ACC112 (cell line): ENCODE measurements around the gene SPRY1.

Experiments
- H2AFZ ChIP-seq: fragments of 200-600 bp; sonication (generic); one replicate; pipeline ENCODE4 v1.6.0; 2017; ENCODE audit warnings: antibody characterized with exemption, low read length; ENCODE audit not compliant: unreplicated experiment
- H3K27ac ChIP-seq: fragments of 200-600 bp; sonication (generic); 2 replicates; pipeline ENCODE4 v1.5.1; 2014; ENCODE audit warnings: low read depth, mild to moderate bottlenecking, antibody characterized with exemption, low read length, moderate library complexity
- H3K27me3 ChIP-seq: fragments of 200-600 bp; sonication (generic); 2 replicates; pipeline ENCODE4 v1.6.1; 2014; ENCODE audit warnings: mild to moderate bottlenecking, antibody characterized with exemption, low read length, moderate library complexity, mixed read lengths; ENCODE audit not compliant: insufficient read depth
- H3K36me3 ChIP-seq: fragments of 200-600 bp; sonication (generic); 2 replicates; pipeline ENCODE4 v1.6.1; 2016; ENCODE audit warnings: mild to moderate bottlenecking, antibody characterized with exemption, low read length, moderate library complexity, mixed read lengths; ENCODE audit not compliant: insufficient read depth
- H3K4me1 ChIP-seq: fragments of 200-600 bp; sonication (generic); one replicate; pipeline ENCODE4 v1.6.1; 2016; ENCODE audit warnings: low read length, mixed read lengths; ENCODE audit not compliant: insufficient read depth, unreplicated experiment, control insufficient read depth
- H3K4me3 ChIP-seq: fragments of 200-600 bp; sonication (generic); 2 replicates; pipeline ENCODE4 v1.5.1; 2014; ENCODE audit warnings: mild to moderate bottlenecking, low read depth, low read length
- H3K79me2 ChIP-seq: fragments of 200-600 bp; sonication (generic); one replicate; pipeline ENCODE4 v1.6.0; 2016; ENCODE audit warnings: low read length; ENCODE audit not compliant: control insufficient read depth, unreplicated experiment, insufficient read depth

The SPRY1 gene

GRCh38 chr4:123398853-123399626, 2.4 kb downstream of the SPRY1 start:
- Histone ChIP-seq H3K36me3 (peaks cover 23% of the 10 kb centered on the region), H3K27ac (peak overlapping the region; percentile 26), H3K27me3 (no peaks in the 10 kb centered on the region), H3K4me3 (peak overlapping the region; percentile 84), H3K4me1 (peaks cover 7% of the 10 kb centered on the region), H3K79me2 (peaks cover 25% of the 10 kb centered on the region), H2AFZ (peak overlapping the region; percentile 55)

GRCh38 chr4:123399627-123400358, 3.2 kb downstream of the SPRY1 start:
- Histone ChIP-seq H3K79me2 (peaks cover 25% of the 10 kb centered on the region), H3K4me1 (peaks cover 7% of the 10 kb centered on the region), H3K27ac (peak overlapping the region; percentile 26), H2AFZ (peak overlapping the region; percentile 55), H3K36me3 (peaks cover 28% of the 10 kb centered on the region), H3K4me3 (peak overlapping the region; percentile 84), H3K27me3 (no peaks in the 10 kb centered on the region)

GRCh38 chr4:123401271-123402120, 4.9 kb downstream of the SPRY1 start:
- H2AFZ ChIP-seq: no peak overlapping the region
- H3K27ac ChIP-seq: no peak overlapping the region
- H3K36me3 ChIP-seq: peaks cover 31% of the 10 kb centered on the region
- H3K4me3 ChIP-seq: peak overlapping the region; percentile 84
- peaks cover 25% of the 10 kb centered on the region for H3K79me2 ChIP-seq
- H3K27me3 ChIP-seq: no peaks in the 10 kb centered on the region
- peaks cover 7% of the 10 kb centered on the region for H3K4me1 ChIP-seq

GRCh38 chr4:123402121-123402465, 5.5 kb downstream of the SPRY1 start:
- H3K27ac ChIP-seq: no peak overlapping the region
- H3K36me3 ChIP-seq: peaks cover 31% of the 10 kb centered on the region
- H3K27me3 ChIP-seq: no peaks in the 10 kb centered on the region
- H2AFZ ChIP-seq: no peak overlapping the region
- H3K4me1 ChIP-seq: peaks cover 7% of the 10 kb centered on the region
- peaks cover 25% of the 10 kb centered on the region for H3K79me2 ChIP-seq
- no peak overlapping the region for H3K4me3 ChIP-seq

GRCh38 chr4:123403080-123403604, 6.5 kb downstream of the SPRY1 start:
- no peak overlapping the region for H3K4me3 ChIP-seq
- H3K27me3 ChIP-seq: no peaks in the 10 kb centered on the region
- H3K79me2 ChIP-seq: peaks cover 25% of the 10 kb centered on the region
- H3K4me1 ChIP-seq: peaks cover 7% of the 10 kb centered on the region
- H3K36me3 ChIP-seq: peaks cover 31% of the 10 kb centered on the region
- no peak overlapping the region for H2AFZ ChIP-seq
- no peak overlapping the region for H3K27ac ChIP-seq

- Histone ChIP-seq H3K27ac (no peak overlapping the region), H3K4me3 (no peak overlapping the region), H3K36me3 (peaks cover 31% of the 10 kb centered on the region), H3K79me2 (peaks cover 24% of the 10 kb centered on the region), H2AFZ (no peak overlapping the region), H3K4me1 (peaks cover 7% of the 10 kb centered on the region), H3K27me3 (no peaks in the 10 kb centered on the region)
These were observed 7.9 kb downstream of the SPRY1 start for GRCh38 chr4:123404533-123404932.

GRCh38 chr4:123405267-123405865, 8.8 kb downstream of the SPRY1 start:
- Histone ChIP-seq H3K79me2 (peaks cover 16% of the 10 kb centered on the region), H2AFZ (no peak overlapping the region), H3K36me3 (peaks cover 31% of the 10 kb centered on the region), H3K4me1 (peaks cover 7% of the 10 kb centered on the region), H3K27ac (no peak overlapping the region), H3K4me3 (no peak overlapping the region), H3K27me3 (no peaks in the 10 kb centered on the region)

- no peak overlapping the region for H3K4me3 ChIP-seq
- H3K4me1 ChIP-seq: no peaks in the 10 kb centered on the region
- no peaks in the 10 kb centered on the region for H3K27me3 ChIP-seq
- peaks cover 2% of the 10 kb centered on the region for H3K79me2 ChIP-seq
- H3K27ac ChIP-seq: no peak overlapping the region
- peaks cover 28% of the 10 kb centered on the region for H3K36me3 ChIP-seq
- no peak overlapping the region for H2AFZ ChIP-seq
These were observed 10.3 kb downstream of the SPRY1 start for GRCh38 chr4:123406872-123407271.

- Histone ChIP-seq H3K4me1 (peaks cover 6% of the 10 kb centered on the region), H2AFZ (no peak overlapping the region), H3K79me2 (no peaks in the 10 kb centered on the region), H3K27ac (no peak overlapping the region), H3K27me3 (no peaks in the 10 kb centered on the region), H3K36me3 (peaks cover 11% of the 10 kb centered on the region; the same call in 1 of the 2 replicates), H3K4me3 (no peak overlapping the region)
These were observed 12.0 kb downstream of the SPRY1 start for GRCh38 chr4:123408471-123409084.

GRCh38 chr4:123409334-123409733, 12.7 kb downstream of the SPRY1 start:
- H3K4me1 ChIP-seq: peaks cover 6% of the 10 kb centered on the region

More at GRCh38 chr4:123409334-123409733, 12.7 kb downstream of the SPRY1 start:
- H3K79me2 ChIP-seq: no peaks in the 10 kb centered on the region
- peaks cover 5% of the 10 kb centered on the region; the same call in 1 of the 2 replicates for H3K36me3 ChIP-seq
- no peak overlapping the region for H2AFZ ChIP-seq
- H3K4me3 ChIP-seq: no peak overlapping the region
- no peaks in the 10 kb centered on the region for H3K27me3 ChIP-seq
- no peak overlapping the region for H3K27ac ChIP-seq
